HG02623 (cell line): ENCODE results near the gene CDCA7L.

Experiments
- ATAC-seq: cut with Tn5 transposase; IDR thresholded peaks from one replicate; pipeline ENCODE4 v1.9.1; 2021; ENCODE audit warnings: moderate library complexity; ENCODE audit not compliant: unreplicated experiment

Gene CDCA7L, protein sequence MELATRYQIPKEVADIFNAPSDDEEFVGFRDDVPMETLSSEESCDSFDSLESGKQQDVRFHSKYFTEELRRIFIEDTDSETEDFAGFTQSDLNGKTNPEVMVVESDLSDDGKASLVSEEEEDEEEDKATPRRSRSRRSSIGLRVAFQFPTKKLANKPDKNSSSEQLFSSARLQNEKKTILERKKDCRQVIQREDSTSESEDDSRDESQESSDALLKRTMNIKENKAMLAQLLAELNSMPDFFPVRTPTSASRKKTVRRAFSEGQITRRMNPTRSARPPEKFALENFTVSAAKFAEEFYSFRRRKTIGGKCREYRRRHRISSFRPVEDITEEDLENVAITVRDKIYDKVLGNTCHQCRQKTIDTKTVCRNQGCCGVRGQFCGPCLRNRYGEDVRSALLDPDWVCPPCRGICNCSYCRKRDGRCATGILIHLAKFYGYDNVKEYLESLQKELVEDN

GRCh38 chr7:21945454-21946221 lies at the start of gene CDCA7L:
TSS of gene CDCA7L (minus strand) at chr7:21945899. CDS start at chr7:21945804, 95 bp downstream.
- peak; percentile 85 for ATAC-seq

GRCh38 chr7:21986096-21986495 lies 40.4 kb upstream of the CDCA7L start:
- no peak for ATAC-seq

DNA sequence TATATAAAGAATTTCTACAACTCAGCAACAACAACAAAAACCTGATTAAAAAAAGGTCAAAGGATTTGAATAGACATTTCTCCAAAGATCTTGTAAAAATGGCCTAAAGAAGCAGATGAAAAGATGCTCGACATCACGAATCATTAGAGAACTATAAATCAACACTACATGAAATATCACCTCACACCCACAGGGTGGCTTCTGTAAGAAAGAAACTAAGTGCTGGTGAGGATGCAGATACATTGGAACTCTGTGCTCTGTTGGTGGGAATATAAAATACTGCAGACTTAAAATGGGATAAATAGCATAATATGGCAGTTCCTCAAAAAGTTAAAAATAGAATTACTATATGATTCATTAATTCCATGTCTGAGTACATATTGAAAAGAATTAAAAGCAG lies 38.3 kb upstream of the CDCA7L start:
- no peak for ATAC-seq

GRCh38 chr7:21983056-21983455 lies 37.4 kb upstream of the CDCA7L start:
- no peak for ATAC-seq

- ATAC-seq, result no peak
Measured at GRCh38 chr7:21981524-21981923, 35.8 kb upstream of the CDCA7L start.

DNA sequence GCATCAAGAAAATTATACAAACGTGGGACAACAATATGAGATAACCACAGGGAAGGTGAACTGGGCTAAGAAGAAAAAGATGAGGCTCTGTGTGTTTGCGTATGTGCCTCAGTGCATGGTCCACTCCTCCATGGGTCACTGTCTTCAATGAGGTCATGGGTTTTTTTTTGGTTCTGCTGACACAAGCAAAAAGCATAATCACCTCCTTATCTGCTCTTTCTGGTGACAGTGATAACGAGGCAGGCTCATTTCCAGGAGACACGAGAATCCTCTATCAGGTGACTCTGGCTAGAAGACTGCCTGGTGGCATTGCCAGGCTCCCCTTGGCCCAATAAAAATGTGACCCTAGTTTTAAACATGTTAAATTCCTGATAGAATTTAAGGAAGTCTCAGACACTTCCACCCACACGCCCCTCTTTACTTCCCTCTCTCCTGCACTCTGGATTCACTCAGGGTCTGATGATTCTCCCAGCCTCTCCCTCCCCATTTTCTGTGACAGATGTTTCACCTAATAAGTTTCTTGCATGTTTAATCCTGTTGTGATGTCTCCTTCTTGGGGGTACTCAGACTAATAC lies 35.3 kb upstream of the CDCA7L start:
- no peak for ATAC-seq

DNA sequence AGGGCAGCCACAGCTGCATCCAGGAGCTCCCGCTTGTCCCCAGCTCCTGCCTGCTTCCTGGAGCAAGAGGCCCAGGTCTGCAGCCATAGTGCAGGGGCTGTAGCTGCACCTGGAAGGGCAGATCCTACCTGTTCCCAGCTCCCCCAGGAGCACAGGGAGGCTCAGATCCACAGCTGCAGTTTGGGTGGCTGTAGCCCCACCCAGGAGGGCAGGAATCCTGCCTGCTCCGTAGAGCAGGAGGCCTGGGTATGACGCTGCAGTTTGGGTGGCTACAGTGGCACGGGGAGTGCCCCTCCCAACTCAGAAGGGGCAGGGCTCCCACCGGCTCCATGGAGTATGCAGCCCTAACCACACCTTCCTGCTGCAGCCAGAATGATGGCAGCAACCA lies 26.7 kb upstream of the CDCA7L start:
- no peak for ATAC-seq

- no peak for ATAC-seq
Measured at GRCh38 chr7:21971780-21972396, 26.2 kb upstream of the CDCA7L start.

DNA sequence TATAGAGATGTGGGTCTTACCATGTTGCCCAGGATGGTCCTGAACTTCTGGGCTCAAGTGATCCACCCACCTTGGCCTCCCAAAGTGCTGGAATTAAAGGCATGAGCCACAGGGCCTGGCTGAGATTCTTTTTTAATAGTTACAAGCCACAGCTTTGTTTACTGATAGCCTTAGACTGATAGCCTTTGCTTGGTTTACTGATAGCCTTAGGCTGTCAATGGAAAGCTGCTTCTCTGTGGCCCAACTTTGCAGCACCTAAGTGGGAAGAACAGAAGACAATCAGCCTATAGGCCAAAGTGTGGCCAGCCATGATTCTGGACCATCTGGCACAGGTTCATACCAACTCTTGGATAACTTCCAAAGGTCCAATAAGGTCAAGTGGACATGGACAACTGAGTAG lies 24.1 kb upstream of the CDCA7L start:
- ATAC-seq, result no peak

DNA sequence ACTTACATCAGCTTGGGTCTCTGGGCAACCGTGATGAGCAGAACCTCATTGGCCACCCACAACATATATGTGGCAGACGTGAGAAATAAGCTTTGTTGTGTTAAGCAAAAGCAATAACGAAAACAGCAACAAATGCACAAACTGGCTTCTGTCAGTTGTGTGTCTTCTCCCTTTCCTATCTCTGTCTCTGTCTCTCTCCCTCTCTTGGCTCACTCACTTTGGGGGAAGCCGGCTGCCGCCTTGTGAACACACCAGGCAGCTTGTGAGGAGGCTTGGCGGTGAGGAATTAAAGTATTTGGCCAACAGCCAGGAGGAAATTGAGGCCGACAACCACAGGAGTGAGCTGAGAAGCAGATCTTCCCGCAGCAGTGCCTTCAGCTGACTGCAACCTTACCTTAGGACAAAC lies 21.9 kb upstream of the CDCA7L start:
- no peak for ATAC-seq

GRCh38 chr7:21966271-21966670 lies 20.6 kb upstream of the CDCA7L start:
- peak; percentile 95 for ATAC-seq

GRCh38 chr7:21965291-21965690 lies 19.6 kb upstream of the CDCA7L start:
- no peak for ATAC-seq

- no peak for ATAC-seq
Measured at GRCh38 chr7:21962677-21963076, 17.0 kb upstream of the CDCA7L start.

- no peak for ATAC-seq
Measured at GRCh38 chr7:21960922-21961321, 15.2 kb upstream of the CDCA7L start.

GRCh38 chr7:21959387-21959776 lies 13.7 kb upstream of the CDCA7L start:
- no peak for ATAC-seq

DNA sequence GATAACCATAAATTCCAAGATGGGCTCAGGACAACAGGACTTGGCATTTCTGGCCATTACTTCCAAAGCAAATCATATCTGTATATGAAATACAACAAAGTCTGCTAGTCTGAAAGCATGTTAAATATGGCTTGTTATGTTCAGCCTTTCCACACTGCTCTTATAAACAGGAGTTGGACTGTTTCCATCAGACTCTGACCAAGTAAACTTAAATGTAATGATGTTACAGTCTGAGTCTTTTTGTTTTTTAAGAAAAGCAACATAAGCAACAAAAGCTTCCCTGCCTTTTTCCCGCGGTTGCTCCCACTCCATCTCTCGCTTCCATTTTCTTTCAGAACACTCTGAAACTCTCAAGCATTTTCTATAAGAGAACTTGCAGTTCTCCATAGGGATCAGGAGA lies 8.1 kb upstream of the CDCA7L start:
- ATAC-seq, result no peak

GRCh38 chr7:21948887-21949540 lies 3.3 kb upstream of the CDCA7L start:
- no peak for ATAC-seq

- ATAC-seq, result no peak
Measured at GRCh38 chr7:21948364-21948763, 2.7 kb upstream of the CDCA7L start.

- no peak for ATAC-seq
Measured at GRCh38 chr7:21947946-21948345, 2.2 kb upstream of the CDCA7L start.

GRCh38 chr7:21947056-21947455 lies 1.4 kb upstream of the CDCA7L start:
- ATAC-seq, result no peak

DNA sequence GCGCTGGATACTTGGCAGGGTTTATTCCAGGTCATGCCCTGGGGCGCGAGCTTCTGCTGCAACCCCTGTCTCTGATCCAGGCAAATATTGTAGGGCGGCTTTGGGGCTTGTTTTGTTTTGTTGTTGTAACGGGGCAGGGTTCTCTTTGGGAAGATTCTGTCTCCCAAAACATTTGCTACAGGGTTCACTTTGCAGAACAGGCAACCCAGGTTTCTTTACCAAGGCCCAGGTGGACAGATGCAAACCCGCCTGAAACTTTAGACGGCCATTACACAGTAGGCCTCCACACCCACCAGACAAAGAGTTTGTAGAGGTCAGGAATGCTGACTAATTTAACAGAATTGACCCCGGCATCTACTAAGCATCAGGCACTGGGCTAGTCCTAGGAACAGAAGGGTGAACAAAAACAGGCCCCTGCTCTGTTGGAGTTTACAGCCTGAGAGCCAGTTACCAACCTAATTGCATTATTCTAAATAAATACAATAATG lies 567 bp upstream of the CDCA7L start:
- ATAC-seq, result no peak
